Activated CD8-positive, alpha-beta T cell treated with anti-CD3 and anti-CD28 coated beads, Interleukin-2, amount 10 ng/mL, durations not matched to agents 7 days and 5 days (primary cell): Measurements from ENCODE around the gene CLEC18A. TPM values are rescaled to one million over a fixed set of nuclear protein-coding genes. Genes with fewer than 3 reads are reported as not detected.

Experiments
- ATAC-seq: fragments of 150-1000 bp; cut with Tn5 transposase; one replicate; pipeline ENCODE4 v1.10.0; 2021; ENCODE audit warnings: moderate library complexity
- CTCF ChIA-PET: fragments of 350-600 bp; sonication (Branson Sonifier 250); formaldehyde crosslinking; loops from one replicate; lab custom pipeline; 2021; ENCODE audit warnings: antibody characterized with exemption; lab: Charles Lee
- POLR2A ChIA-PET: fragments of 350-600 bp; sonication (Branson Sonifier 250); formaldehyde crosslinking; loops from one replicate; lab custom pipeline; 2021; ENCODE audit warnings: antibody characterized with exemption; lab: Charles Lee
- DNase-seq: peaks from one replicate; pipeline ENCODE4 v3.0.0-alpha.2; 2020
- H3K27ac Mint-ChIP-seq: one replicate; pipeline ENCODE4 v1.8.0; 2021; ENCODE audit warnings: mild to moderate bottlenecking, mixed read lengths
- H3K27me3 Mint-ChIP-seq: one replicate; pipeline ENCODE4 v1.8.0; 2021; ENCODE audit warnings: low read depth, mixed read lengths
- H3K36me3 Mint-ChIP-seq: one replicate; pipeline ENCODE4 v1.8.0; 2021; ENCODE audit warnings: low read depth, mixed read lengths
- H3K4me1 Mint-ChIP-seq: one replicate; pipeline ENCODE4 v1.8.0; 2021; ENCODE audit warnings: low read depth, mixed read lengths
- H3K4me3 Mint-ChIP-seq: one replicate; pipeline ENCODE4 v1.8.0; 2021; ENCODE audit warnings: mild to moderate bottlenecking, mixed read lengths
- H3K9me3 Mint-ChIP-seq: one replicate; pipeline ENCODE4 v1.8.0; 2022; ENCODE audit warnings: mixed read lengths; ENCODE audit not compliant: insufficient read depth
- total RNA-seq, 2 experiments: library from RNA; stranded (reverse); gene quantifications; one replicate each; pipeline ENCODE4 v1.2.3, GENCODE V29; 2021

Gene CLEC18A
- total RNA-seq, 2 experiments from 2014 or later = 0.63 to 0.95 TPM

DNA sequence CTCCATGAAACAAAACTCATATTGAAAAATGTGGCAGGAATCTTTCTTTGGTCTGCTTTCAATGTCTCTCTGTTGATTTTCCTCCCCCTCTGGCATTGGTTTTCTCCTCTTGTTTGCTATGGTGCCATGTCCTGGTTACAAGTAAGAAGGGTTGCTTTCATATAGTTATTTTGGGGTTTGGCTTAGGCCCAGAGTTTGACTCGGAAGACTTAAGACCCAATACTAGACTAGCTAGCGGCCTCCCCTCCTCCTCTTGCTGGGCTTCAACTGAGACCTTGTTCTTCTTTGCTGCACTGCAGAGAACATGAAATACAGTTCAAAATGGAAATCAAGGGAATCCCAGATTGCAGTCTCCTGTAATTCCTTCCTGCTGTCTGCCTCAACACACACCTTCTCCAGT lies 30.0 kb upstream of the CLEC18A start:
- Mint-ChIP-seq H3K9me3 (no peaks in the 10 kb centered on the region), H3K4me3 (no peak overlapping the region), H3K4me1 (no peaks in the 10 kb centered on the region), H3K27me3 (no peaks in the 10 kb centered on the region), H3K27ac (no peak overlapping the region), H3K36me3 (peaks cover 5% of the 10 kb centered on the region)
- POLR2A ChIA-PET = no interaction called here
- no peak for DNase-seq
- CTCF ChIA-PET = interaction anchor here (1.7 kb wide), 1 partner anchor 9 kb away, joined by 8 read pairs; no protein-coding TSS in a partner anchor
- ATAC-seq = no peak

GRCh38 chr16:69922200-69922599 lies 28.9 kb upstream of the CLEC18A start:
- POLR2A ChIA-PET = no interaction called here
- H3K36me3 Mint-ChIP-seq = peaks cover 5% of the 10 kb centered on the region
- no peak overlapping the region for H3K27ac Mint-ChIP-seq
- CTCF ChIA-PET = interaction anchor here (1.1 kb wide), 1 partner anchor 8 kb away, joined by 3 read pairs; no protein-coding TSS in a partner anchor
- no peaks in the 10 kb centered on the region for H3K4me1 Mint-ChIP-seq
- DNase-seq (no peak), ATAC-seq (no peak)
- H3K9me3 Mint-ChIP-seq = no peaks in the 10 kb centered on the region
- no peak overlapping the region for H3K4me3 Mint-ChIP-seq
- H3K27me3 Mint-ChIP-seq = no peaks in the 10 kb centered on the region

DNA sequence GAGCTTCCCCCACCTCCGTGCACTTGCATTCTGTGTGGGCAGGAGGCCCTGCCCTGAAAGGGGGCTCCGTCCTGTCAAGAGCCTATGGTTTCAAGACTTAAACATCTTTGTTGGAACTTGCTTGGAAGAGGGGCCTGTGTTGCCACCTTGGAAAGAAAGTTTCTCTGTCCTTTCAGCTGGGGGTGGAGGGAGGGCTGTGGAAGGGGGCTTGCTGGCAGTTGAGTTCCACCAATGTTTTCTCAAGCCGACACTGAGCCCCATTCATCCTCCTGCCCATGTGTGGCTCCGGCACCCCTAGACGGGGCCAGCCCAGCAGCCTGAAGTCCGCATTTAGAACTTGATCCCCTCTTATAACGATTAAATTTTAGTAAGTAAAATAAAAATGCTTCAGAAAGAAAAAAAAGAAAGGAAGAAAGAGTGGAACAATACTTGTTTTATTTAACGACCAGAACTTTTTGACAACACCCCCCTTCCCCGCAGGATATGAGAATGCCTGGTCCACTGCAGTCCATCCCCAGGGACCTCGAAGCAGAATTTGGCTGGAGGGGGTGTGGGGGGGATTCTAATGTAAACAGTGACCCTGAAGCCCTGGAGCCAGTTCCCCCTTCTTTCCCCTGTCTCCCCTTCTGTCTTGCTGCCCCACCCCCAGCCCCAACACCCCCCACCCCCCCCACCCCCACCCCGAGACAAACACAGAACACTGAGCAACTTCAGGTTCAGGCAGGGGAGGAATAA lies 26.9 kb upstream of the CLEC18A start:
- no peaks in the 10 kb centered on the region for H3K9me3 Mint-ChIP-seq
- no peaks in the 10 kb centered on the region for H3K27me3 Mint-ChIP-seq
- H3K36me3 Mint-ChIP-seq = no peaks in the 10 kb centered on the region
- CTCF ChIA-PET = no interaction called here
- ATAC-seq (no peak), DNase-seq (no peak)
- H3K4me3 Mint-ChIP-seq = no peak overlapping the region
- POLR2A ChIA-PET = no interaction called here
- H3K4me1 Mint-ChIP-seq = no peaks in the 10 kb centered on the region
- no peak overlapping the region for H3K27ac Mint-ChIP-seq

- DNase-seq (no peak), ATAC-seq (no peak)
- POLR2A ChIA-PET = no interaction called here
- Mint-ChIP-seq H3K27me3 (no peaks in the 10 kb centered on the region), H3K36me3 (no peaks in the 10 kb centered on the region), H3K4me3 (no peak overlapping the region), H3K27ac (no peak overlapping the region), H3K4me1 (no peaks in the 10 kb centered on the region), H3K9me3 (no peaks in the 10 kb centered on the region)
- CTCF ChIA-PET = no interaction called here
Measured at GRCh38 chr16:69924777-69925191, 26.4 kb upstream of the CLEC18A start.

DNA sequence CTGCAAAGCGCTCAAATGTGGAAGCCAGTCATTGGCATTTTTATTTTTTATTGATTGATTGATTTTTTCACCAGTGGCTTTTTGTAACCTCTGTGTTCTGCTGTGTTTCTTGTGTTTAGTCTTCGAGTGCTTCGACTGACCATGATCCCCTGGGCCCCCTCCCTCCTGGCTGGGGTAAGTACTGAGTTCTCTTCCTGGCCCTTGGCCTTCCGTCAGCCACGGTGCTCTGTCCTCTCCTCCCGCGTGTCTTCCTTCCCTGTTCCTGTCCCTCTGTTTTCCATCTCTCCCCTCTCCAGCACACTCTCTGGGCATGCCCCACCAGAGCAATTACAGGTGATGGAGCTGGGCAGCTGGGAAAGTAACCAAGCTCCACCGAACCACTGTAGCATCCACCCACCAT lies 25.8 kb upstream of the CLEC18A start:
- H3K27ac Mint-ChIP-seq = no peak overlapping the region
- H3K4me3 Mint-ChIP-seq = no peak overlapping the region
- ATAC-seq (no peak), DNase-seq (no peak)
- ChIA-PET POLR2A (no interaction called here), CTCF (no interaction called here)
- no peaks in the 10 kb centered on the region for H3K36me3 Mint-ChIP-seq
- no peaks in the 10 kb centered on the region for H3K4me1 Mint-ChIP-seq
- H3K9me3 Mint-ChIP-seq = no peaks in the 10 kb centered on the region
- H3K27me3 Mint-ChIP-seq = no peaks in the 10 kb centered on the region

DNA sequence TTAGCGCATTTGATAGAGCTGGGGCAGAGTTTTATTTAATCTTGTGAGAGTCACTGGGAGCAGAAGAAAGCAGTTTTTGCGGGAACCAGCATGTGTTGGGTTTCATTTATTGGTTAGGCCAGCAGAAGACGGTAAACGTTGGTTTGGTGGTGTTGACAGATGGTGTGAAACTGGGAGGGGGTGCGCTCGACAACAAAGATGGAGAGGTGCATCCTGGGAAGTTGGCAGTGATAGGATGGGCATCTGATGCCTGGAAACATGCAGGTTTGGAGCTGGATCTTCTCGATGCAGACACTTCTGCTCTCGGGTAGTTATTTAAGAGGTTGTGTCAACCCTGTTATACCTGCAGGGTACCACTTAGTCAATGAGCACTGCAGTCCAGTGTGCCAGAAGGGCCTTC lies 24.9 kb upstream of the CLEC18A start:
- CTCF ChIA-PET = no interaction called here
- Mint-ChIP-seq H3K27ac (no peak overlapping the region), H3K27me3 (no peaks in the 10 kb centered on the region), H3K4me1 (no peaks in the 10 kb centered on the region), H3K36me3 (peaks cover 3% of the 10 kb centered on the region), H3K4me3 (no peak overlapping the region), H3K9me3 (no peaks in the 10 kb centered on the region)
- ATAC-seq (no peak), DNase-seq (no peak)
- POLR2A ChIA-PET = no interaction called here

GRCh38 chr16:69927056-69927757 lies 23.9 kb upstream of the CLEC18A start:
- no peaks in the 10 kb centered on the region for H3K4me1 Mint-ChIP-seq
- H3K27me3 Mint-ChIP-seq = no peaks in the 10 kb centered on the region
- H3K27ac Mint-ChIP-seq = no peak overlapping the region
- no peaks in the 10 kb centered on the region for H3K9me3 Mint-ChIP-seq
- ChIA-PET CTCF (interaction anchor here (0.7 to 3.4 kb wide), 2 partner anchors 56 to 218 kb away, joined by 4 to 10 read pairs; no protein-coding TSS in a partner anchor), POLR2A (no interaction called here)
- ATAC-seq (no peak), DNase-seq (no peak)
- H3K4me3 Mint-ChIP-seq = no peak overlapping the region
- H3K36me3 Mint-ChIP-seq = peaks cover 5% of the 10 kb centered on the region

GRCh38 chr16:69928856-69929400 lies 22.2 kb upstream of the CLEC18A start:
- CTCF ChIA-PET = interaction anchor here (0.9 to 3.4 kb wide), 6 partner anchors 10 to 220 kb away, joined by 3 to 23 read pairs (median 10); no protein-coding TSS in a partner anchor
- Mint-ChIP-seq H3K9me3 (no peaks in the 10 kb centered on the region), H3K27me3 (no peaks in the 10 kb centered on the region), H3K4me1 (no peaks in the 10 kb centered on the region), H3K27ac (no peak overlapping the region), H3K4me3 (no peak overlapping the region), H3K36me3 (peaks cover 8% of the 10 kb centered on the region)
- DNase-seq (no peak), ATAC-seq (no peak)
- POLR2A ChIA-PET = no interaction called here

- peaks cover 8% of the 10 kb centered on the region for H3K36me3 Mint-ChIP-seq
- H3K4me1 Mint-ChIP-seq = no peaks in the 10 kb centered on the region
- POLR2A ChIA-PET = no interaction called here
- no peak overlapping the region for H3K27ac Mint-ChIP-seq
- no peak for ATAC-seq
- no peaks in the 10 kb centered on the region for H3K9me3 Mint-ChIP-seq
- H3K4me3 Mint-ChIP-seq = no peak overlapping the region
- DNase-seq = no peak
- no peaks in the 10 kb centered on the region for H3K27me3 Mint-ChIP-seq
- CTCF ChIA-PET = interaction anchor here (0.9 to 3.4 kb wide), 9 partner anchors 10 to 221 kb away, joined by 3 to 23 read pairs (median 10); partner anchors contain the start of genes NOB1 and NQO1
Measured at GRCh38 chr16:69929480-69929879, 21.7 kb upstream of the CLEC18A start.

DNA sequence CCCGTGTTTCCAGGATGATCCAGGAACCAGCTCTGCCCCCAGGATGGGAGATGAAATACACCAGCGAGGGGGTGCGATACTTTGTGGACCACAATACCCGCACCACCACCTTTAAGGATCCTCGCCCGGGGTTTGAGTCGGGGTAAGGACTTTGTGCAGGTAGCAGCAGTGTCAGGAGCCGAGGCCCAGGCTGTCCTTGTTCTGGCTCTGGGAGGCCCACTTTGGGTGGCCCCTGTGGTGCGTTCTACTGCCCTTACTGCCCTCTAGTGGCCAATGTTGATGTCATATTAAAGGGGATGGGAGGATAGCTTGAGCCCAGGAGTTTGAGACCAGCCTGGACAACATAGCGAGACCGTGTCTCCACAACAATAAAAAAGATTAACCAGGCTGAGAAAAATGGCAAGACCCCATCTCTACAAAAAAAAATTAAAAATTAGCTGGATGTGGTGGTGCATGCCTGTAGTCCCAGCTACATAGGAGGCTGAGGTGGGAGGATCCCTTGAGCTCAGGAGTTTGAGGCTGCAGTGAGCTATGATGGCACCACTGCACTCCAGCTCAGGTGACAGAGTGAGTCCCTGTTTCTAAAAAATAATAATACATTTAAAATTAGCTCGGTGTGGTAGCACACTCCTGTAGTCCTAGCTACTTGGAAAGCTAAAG lies 20.9 kb upstream of the CLEC18A start:
- no peak overlapping the region for H3K4me3 Mint-ChIP-seq

DNA sequence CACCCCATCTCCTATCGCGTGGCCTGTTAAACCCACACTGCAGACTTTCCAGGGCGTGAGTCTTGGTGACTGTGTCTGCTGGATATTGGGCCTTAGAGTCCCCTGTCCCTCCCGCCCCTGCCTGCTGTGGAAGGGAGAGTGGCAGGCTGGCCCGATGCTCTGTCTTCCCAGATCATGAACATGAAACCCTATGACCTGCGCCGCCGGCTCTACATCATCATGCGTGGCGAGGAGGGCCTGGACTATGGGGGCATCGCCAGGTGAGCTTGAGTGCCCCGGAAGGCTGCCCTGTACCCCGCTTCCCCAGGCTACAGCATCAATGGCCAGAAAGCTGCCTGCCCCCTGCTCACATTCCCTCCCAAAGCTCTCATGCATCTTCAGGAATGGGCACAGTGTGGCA lies 19.5 kb upstream of the CLEC18A start:
- no peaks in the 10 kb centered on the region for H3K9me3 Mint-ChIP-seq

More for the DNA sequence above, 20.9 kb upstream of the CLEC18A start:
- ChIA-PET CTCF (interaction anchor here (0.6 to 3.4 kb wide), 26 partner anchors 8 to 534 kb away, joined by 3 to 23 read pairs (median 4); partner anchors contain the start of genes NOB1, NQO1 and WWP2), POLR2A (interaction anchor here (0.8 kb wide), 1 partner anchor 136 kb away, joined by 3 read pairs; no protein-coding TSS in a partner anchor)
- H3K36me3 Mint-ChIP-seq = peaks cover 8% of the 10 kb centered on the region
- no peaks in the 10 kb centered on the region for H3K27me3 Mint-ChIP-seq
- no peaks in the 10 kb centered on the region for H3K4me1 Mint-ChIP-seq
- ATAC-seq (peak; percentile 78), DNase-seq (peak; percentile 69)
- H3K9me3 Mint-ChIP-seq = no peaks in the 10 kb centered on the region
- no peak overlapping the region for H3K27ac Mint-ChIP-seq

More for the DNA sequence above, 19.5 kb upstream of the CLEC18A start:
- ATAC-seq = no peak
- DNase-seq = no peak
- Mint-ChIP-seq H3K4me1 (no peaks in the 10 kb centered on the region), H3K27ac (no peak overlapping the region), H3K27me3 (no peaks in the 10 kb centered on the region), H3K4me3 (no peak overlapping the region), H3K36me3 (peaks cover 12% of the 10 kb centered on the region)
- ChIA-PET CTCF (no interaction called here), POLR2A (no interaction called here)
